Adipose tissue (tissue), 3 donors: Measurements from ENCODE around the gene HEY2. TPM values are rescaled to one million over a fixed set of nuclear protein-coding genes. Genes with fewer than 3 reads are reported as not detected.

Source experiments
- H3K27ac ChIP-seq: one replicate; pipeline ENCODE4 v1.5.1; 2013; ENCODE audit warnings: low read depth, low read length
- WGBS, 3 donors: extraction: QIAGEN DNeasy Blood & Tissue Kit; methylation state at CpG; one replicate each; pipeline ENCODE4 v1.1.7; 2013; 5-methylcytosine and 5-hydroxymethylcytosine counted together
- polyA plus RNA-seq, 3 donors: library from polyadenylated mRNA; stranded (reverse); fragments of 200-250 nt; gene quantifications; one replicate each; pipeline ENCODE4 v1.2.3, GENCODE V29; 2013
- donor health status: healthy with polysubstance abuse.
- donor health status: Bipolar disorder and iron deficiency.
- donor health status: healthy.

HEY2 gene
- polyA plus RNA-seq, 3 donors, result 1.6 to 3.3 (median 1.7) TPM

DNA sequence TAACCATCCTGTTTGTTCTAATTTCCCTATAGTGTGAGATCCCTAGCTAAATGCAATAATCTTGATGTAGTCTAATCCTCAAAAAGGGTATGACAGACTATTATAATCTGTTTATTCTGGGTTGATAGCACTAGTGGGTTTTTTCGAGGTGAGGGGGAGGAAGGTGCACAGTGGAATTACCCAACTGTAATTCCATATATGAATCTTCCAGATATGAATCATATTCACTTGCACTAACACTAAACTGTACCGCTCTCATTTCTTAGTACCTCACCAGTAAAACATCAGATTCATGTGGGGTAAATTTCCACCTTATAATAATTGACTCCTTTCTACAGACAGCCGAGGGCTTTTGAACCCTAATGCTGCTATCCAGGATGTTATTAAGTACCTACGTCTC lies 57.9 kb downstream of the HEY2 start:
- 82 to 87% (median 84%) methylated on average over 4 of the region's 4 CpGs for WGBS, 3 donors
- no peak overlapping the region for H3K27ac ChIP-seq

- no peak overlapping the region for H3K27ac ChIP-seq
- 64 to 88% (median 74%) methylated on average over 4 of the region's 4 CpGs for WGBS, 3 donors
Measured at GRCh38 chr6:125808060-125808459, 58.6 kb downstream of the HEY2 start.

GRCh38 chr6:125808591-125808990 lies 59.2 kb downstream of the HEY2 start:
- no peak overlapping the region for H3K27ac ChIP-seq

DNA sequence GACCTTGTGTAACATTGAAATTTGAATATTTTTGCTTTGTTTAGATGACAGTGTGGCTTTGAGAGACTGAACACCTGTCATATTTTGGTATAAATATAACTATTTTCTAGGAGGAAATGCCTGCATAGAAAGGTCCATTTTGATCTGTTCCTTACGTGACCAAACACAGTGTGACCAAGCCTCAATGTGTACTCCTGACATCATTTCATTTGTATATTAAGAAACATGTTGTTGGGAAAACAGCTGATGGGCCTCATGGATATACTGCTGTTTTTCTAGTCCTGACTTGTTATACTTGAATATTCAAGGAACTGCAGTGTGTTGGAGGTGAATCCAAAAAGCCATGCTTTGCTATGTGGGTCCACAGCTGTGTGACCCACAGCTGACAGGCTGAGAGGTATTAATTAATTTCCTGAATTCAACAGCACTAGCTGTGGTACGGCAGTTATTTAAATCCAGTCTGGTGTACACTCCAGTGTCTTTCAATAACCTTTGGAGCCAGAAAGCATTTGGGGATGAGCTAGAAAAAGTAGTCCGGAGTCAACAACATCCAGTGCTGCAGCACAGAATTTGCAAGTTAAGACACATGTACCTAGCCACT lies 60.2 kb downstream of the HEY2 start:
- H3K27ac ChIP-seq, result no peak overlapping the region
- WGBS, 3 donors, result 72 to 88% (median 73%) methylated on average over 3 of the region's 3 CpGs

GRCh38 chr6:125810445-125810844 lies 61.0 kb downstream of the HEY2 start:
- H3K27ac ChIP-seq, result no peak overlapping the region
- WGBS, 3 donors, result 93 to 95% (median 94%) methylated on average over 1 of the region's 1 CpG

Other genes with a start within 250 kb of the HEY2 start
- 10 to 100 TPM in 2 of 3 donors, 1 to 10 TPM in 1; 9.6 to 59.0 (median 46.3) TPM for gene NCOA7, start 41.3 kb downstream of the HEY2 start, polyA plus RNA-seq
- gene HINT3, start 207.1 kb downstream of the HEY2 start, polyA plus RNA-seq, result 10 to 100 TPM in 2 of 3 donors, 1 to 10 TPM in 1; 9.5 to 13.8 (median 11.8) TPM
- 10 to 100 TPM in 1 of 3 donors, 1 to 10 TPM in 2; 5.7 to 11.2 (median 8.2) TPM for gene TRMT11, start 236.9 kb downstream of the HEY2 start, polyA plus RNA-seq